NCI-H1092 (cell line): ENCODE data around the gene SEMA4F.
"Not testable (repeated sequence)": the region's sequence is repeated elsewhere in the genome, so short reads cannot be mapped to it uniquely, and the experiment has no call there.

Experiments
- DNase-seq: peaks from one replicate; lab custom pipeline; 2025; lab: John Stamatoyannopoulos, UW

The SEMA4F gene, protein sequence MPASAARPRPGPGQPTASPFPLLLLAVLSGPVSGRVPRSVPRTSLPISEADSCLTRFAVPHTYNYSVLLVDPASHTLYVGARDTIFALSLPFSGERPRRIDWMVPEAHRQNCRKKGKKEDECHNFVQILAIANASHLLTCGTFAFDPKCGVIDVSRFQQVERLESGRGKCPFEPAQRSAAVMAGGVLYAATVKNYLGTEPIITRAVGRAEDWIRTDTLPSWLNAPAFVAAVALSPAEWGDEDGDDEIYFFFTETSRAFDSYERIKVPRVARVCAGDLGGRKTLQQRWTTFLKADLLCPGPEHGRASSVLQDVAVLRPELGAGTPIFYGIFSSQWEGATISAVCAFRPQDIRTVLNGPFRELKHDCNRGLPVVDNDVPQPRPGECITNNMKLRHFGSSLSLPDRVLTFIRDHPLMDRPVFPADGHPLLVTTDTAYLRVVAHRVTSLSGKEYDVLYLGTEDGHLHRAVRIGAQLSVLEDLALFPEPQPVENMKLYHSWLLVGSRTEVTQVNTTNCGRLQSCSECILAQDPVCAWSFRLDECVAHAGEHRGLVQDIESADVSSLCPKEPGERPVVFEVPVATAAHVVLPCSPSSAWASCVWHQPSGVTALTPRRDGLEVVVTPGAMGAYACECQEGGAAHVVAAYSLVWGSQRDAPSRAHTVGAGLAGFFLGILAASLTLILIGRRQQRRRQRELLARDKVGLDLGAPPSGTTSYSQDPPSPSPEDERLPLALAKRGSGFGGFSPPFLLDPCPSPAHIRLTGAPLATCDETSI

DNA sequence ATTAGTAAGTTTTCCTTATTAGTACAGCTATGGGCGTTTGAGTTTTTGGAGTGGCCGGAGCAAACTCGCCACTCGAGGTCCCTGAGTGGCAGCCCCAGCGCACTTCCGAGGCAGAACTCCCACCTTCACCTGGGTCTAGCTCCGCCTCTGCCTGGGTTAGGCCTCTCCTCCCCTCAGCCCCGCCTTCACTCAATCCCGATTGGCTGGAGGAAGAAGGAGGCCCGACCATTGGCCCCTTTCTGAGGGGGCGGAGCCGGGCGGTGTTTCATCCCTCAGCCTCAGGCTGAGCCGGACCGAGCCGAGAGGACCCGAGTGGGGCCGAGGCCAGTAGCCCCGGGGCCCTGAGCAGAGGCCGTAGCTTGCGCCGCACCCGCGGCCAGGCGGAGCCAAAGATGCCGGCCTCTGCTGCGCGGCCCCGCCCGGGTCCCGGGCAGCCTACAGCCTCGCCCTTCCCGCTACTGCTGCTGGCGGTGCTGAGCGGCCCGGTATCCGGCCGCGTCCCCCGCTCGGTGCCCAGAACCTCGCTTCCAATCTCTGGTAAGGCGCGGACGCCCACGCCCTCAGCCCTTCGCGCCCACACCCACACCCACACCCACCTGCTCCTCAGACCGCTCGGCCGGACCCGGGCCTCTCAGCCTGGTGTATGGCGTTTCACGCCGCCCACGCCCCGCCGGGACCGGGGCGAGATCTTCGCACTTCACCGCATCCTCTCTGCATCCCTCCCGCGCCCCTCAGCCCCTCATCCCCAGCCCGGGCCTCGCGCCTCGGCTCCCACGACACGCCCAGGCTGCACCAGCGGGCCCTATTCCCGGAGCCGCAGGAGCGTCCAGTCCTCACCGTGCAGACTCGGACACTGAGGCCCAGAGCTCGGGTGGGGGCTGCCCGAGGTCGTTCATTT is at the start of gene SEMA4F:
Gene SEMA4F (plus strand): TSS at position 263 of the 898 bp plus-strand sequence. CDS start 130 bp downstream, at position 393.
- peak; percentile 96 for DNase-seq

DNA sequence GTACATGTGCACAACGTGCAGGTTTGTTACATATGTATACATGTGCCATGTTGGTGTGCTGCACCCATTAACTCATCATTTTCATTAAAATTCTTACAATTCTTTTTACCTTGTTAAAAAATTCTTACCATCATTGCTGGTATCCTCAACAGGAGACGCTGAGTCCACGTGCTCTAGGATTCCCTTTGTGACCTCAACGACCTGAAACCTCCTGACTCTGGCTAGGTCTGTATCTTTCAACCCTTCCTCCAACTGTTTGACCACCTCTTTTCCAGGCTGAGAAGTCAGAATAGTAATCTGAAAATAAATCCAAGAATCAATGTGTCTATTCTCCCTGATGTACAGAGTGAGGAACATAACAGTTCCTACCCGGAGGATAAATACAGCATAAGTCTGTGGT is 47.1 kb upstream of the SEMA4F start:
- DNase-seq: no peak

DNA sequence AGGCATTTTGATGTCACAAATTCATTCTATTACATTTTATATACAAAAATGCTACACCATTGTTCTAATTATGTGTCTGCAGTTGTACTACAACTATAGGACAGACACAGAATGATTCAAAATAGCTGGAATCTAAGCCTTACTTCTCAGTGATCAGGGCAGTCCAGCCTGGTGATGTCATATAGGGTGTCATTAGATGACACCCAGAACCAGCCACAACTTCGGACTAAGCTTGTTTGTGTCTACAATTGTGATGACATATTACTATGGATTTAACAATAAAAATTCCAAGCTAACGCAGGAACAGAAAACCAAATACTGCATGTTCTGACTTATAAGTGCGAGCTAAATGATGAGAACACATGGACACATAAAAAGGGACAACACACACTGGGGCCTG is 36.9 kb upstream of the SEMA4F start:
- DNase-seq: no peak

DNA sequence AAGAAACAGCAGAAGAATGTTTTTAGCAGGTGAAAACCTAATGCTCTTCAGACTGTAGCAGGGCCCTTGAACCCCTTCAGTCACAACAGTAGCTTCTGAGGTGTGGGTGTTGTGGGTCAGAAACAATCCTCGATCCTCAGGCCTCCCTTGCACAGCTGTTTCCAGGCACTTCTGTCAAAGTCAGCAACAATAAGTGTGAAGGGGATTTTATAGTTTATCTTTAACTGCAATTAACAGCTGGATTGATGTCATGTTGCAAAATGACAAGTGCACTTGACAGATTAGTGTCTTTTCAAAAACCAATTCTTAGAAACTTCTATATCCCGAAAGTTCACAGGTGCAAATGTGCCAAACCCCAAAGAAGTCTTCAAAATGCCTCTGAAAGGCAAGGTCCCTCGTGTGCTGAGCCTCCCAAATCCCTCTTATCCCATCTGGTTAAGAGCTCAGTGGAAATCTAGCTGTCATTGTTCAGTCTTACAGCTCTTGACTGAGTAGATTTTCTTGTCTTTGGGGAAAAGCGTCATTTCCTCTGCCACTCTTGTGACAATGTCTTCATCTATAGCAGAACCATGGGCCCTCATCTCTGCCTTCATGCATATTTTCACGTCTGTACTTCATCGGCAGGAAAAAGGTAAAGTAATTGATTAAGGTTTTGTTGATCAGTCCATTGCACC is 35.5 kb upstream of the SEMA4F start:
- no peak for DNase-seq

DNA sequence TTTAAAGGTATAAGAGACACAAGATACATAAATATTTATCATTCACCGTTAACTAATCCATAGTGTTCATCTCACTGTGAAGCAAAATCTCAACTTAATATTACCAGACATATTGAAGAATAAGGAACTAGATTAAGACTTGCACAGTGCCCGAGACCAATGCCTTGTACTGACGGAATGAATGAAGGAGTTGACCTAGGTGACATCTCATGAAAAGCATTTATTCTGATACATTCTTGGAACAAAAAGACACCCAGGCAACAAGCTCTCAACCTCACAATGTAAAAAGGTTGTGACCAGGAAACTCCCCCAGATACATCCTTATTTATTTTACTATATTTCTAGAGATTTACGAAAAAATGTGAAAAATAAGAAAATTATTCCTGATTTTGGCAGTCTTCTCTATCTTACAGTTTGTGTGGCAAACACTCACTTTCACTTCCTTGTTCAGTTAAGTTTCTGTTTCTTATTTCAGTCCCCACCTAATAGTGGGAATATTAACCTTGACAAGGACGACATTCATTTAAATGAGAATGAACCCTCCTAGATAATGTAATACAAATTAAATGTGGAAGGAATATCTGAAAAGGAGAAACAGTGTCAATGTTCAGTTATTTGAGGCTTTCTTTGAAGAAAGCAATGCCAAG is 34.3 kb upstream of the SEMA4F start:
- no peak for DNase-seq

DNA sequence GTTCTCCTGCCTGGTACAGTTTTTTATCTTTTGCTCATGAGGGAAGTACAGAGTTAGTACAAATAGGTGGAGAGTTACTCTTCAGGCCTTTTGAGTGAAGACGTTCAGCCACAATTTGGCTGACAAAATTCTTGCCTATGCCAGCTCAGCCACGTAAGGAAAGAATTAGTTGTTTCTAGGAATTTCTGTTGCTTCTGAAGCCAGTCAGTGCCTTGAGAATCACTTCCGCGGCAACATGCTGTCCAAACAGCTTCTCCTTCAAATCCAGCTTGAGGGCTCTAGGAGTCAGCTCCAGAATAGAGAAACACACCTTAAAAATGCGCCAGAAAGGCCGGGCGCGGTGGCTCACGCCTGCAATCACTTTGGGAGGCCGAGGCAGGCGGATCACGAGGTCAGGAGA is 33.4 kb upstream of the SEMA4F start:
- DNase-seq: no peak

DNA sequence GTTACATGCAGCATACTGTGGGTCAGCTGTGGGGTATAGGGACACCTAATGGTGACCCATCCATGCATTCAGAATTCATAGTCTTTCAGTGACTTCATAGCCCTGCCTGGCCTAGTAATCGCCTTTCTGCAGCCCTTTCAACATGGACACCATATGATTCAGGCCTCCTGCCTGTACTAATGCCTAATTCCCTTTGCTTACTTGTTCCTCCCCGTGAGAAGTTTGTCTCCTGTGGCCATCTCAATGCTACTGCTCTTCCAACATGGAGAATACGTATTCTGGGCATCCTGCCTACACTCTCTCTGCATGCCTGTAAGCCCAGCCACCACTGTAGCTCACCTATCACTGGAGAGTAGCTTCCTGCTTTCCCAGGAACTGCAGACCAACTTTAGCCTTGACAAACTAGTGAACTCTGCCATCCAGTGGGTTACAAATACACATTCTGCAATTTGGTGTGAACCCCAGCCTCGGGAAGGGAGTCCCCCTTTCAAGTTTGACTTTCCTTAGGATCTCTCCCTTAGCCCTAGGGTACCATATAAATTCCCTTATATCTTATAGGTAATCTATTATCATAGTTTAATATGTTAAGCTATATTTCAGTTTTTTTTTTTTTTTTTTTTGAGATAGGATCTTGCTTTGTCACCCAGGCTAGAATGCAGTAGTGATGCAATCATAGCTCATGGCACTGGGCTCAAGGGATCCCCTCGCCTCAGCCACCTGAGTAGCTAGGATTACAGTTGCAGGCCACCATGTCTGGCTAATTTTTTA is 28.2 kb upstream of the SEMA4F start:
- DNase-seq: no peak

DNA sequence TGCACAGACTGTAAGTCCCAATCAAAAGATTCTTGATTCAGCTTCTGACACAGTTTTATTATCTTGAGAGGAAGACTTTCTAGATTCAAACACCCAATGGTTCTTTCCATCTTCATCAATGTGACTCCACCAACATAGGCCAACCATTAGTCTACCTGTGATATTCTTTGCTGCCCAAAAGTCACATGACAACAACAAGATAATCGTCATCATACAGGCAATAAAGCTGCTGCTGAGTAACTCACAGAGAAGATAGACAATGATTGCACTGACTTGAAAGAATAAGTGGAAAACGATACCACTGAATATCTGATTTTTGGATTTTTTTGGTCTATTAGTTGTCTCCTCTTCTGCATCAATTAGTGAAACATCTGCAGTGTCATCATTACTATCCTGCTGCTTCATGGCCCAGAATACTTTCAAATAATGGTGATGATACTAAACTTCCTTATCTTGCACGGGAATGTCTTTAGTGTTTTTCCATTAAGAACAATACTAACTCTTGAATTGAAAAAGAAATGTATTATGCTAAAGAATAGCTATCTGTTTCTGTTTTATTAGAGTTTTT is 25.4 kb upstream of the SEMA4F start:
- DNase-seq: no peak

DNA sequence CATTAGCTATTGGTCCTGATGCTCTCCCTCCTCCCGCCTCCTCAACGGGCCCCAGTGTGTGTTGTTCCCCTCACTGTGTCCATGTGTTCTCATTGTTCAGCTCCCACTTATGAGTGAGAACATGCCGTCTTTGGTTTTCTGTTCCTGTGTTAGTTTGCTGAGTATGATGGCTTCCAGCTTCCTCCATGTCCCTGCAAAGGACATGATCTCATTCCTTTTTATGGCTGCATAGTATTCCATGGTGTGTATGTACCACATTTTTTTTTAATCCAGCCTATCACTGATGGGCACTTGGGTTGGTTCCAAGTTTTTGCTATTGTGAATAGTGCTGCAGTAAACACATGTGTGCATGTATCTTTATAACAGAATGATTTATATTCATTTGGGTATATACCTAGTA is 23.6 kb upstream of the SEMA4F start:
- DNase-seq: not testable (repeated sequence)

DNA sequence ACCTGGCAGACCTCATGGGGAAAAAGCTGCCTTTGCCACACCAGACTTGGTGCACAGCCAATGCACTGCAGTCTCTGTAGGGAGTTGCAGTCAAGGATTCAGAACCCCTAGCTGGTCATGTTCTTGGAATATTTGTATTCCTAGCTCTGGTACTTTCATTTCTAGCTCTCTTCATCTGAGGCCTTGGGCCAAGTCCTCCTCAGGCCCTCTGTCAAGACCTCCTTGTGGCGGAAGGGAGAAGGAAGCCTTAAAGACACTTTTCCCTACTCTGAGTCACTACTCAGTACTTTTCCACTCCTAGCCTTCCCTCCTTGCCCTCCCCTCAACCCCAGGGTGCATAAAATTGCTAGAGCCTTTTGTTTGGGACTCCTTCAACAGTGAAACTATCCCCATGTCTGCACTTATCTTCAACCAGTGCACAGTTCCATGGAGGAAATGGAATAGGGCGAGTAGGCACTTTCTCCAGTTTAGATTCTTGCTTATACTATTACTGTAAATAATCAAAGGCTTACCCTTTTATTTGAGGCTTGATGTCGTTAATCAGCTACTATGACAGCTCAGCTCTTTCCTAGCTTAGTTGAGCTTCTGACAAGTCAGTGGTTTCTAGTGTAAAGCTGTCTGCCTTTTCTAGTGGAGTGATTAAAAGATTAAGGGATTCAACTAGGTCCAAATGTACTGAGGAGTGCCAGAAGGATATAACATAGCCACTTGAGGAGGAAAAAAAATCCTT is 21.7 kb upstream of the SEMA4F start:
- no peak for DNase-seq

DNA sequence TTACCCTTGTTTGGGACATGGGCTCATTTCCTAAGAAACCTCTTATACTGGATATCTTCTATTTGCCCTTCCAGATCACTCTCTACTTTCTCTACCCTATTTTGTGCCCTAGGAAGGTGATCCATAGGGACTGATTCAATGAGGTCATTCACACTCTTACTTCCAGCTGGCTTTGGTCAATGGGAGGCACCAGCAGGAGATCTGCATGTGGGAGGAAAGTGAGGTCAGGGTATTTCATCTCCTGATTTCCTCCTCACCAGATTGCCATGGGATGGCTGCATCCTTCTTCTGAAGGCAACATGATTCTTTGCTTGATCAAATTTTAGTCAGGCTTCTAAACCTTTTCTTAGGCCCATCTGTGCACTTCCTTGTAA is 21.1 kb upstream of the SEMA4F start:
- DNase-seq: no peak

DNA sequence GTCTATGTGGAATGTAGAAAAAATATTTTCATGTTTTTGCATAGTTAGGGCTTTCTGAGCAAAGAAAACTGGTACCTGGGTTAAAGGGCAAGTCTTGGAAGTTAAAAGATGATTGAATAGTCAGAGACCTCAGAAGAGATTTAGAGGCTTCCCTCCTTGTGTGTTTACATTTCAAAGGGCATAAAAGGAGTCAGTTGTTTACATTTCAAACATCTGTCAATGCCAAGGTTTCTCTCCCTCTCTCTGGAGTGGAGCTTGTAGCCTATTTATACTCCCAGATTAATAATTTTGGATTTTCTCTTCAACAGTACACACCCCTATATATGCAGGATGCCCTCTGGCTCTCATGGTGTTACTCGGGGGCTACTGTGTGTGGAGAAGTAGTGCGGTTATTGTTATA is 14.5 kb upstream of the SEMA4F start:
- DNase-seq: no peak

DNA sequence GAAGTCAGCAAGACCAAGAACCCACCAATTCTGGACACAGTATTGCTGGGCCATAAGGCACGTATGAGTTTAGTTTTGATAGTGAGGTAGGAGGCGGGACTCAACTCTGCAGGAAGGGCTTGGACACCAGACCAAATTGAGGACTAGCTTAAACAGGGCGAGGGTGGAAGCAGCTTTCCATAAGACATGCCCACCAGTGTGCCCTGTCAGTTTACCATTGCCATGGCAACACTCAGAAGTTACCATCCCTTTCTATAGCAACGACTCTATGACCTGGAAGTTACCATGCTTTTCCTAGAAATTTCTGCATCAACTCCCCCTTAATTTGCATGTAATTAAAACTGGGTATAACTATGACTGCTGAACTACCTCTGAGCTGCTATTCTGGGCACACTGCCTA is 8.7 kb upstream of the SEMA4F start:
- no peak for DNase-seq

DNA sequence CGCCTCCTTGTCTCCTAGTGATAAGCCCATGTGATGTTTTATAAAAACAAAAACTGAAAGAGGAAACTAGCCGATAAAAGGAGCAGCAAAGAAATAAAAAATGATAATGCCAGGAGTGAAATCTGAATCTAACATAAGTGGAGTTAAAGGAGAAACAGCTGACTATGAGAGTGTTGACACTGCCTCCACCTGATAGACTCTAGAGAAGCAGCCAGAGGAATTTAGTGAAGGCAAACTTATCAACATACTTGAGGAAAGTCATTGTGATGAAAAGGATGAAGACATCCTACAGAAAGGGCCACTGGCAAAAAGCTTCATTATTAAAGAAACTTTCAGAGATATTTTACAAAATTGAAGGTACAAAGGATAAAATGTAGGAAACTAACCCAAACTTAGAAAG is 7.8 kb upstream of the SEMA4F start:
- DNase-seq: no peak

DNA sequence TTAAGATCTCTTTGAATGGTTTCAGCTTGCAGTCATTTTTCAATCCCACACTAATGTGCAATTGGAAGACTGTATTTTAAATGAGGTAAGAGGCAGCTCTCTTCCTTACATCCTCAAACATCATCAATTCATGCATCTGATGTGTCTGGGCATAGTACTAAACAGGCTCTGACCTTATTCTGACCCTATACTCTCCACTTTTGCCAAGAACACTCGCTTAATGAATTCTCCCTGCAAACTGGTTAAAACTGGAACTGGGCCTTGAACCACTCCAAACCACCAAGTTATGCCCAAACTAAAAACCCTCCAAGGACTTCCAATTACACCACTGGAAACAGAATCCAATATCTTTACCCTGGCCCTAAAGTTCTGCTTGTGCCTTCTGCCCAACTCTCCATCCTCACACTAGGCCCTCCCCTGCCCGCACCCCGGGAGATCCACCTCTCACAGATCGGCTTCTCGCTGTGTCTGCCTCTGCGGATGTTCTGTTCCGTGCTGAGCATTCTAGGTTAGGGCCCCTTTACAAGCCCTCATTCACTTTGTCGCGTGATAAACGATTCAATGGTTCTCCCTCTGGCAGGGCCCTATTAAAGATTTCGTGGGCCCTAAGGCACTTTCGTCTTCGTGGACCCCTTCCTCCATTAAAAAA is 7.1 kb upstream of the SEMA4F start:
- no peak for DNase-seq

DNA sequence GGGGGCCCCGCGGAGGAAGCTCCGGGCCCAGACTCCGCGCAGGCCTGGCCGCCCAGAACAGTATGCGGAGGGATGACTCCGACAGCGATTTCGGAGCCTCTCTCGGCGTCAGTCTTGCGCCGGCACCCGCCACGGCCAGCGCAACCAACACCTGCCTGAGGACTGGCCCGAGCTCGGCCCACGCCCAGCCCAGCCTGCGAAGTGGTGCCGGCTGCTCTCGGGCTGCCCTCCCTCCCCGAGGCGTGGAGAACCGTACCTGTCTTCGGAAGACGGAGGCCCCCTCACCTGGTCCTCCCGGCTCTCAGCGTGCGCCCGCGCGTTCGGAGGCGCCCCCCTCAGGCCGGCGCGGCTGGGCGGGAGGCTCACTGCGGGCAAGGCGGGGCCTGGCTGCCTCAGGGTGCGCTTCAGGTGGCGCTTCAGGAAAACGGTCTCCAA is 6.0 kb upstream of the SEMA4F start, which contains the start of gene M1AP:
Gene M1AP (minus strand): TSS at position 322 of the 435 bp plus-strand sequence. CDS start 8,055 bp downstream, outside the sequence.
- no peak for DNase-seq

DNA sequence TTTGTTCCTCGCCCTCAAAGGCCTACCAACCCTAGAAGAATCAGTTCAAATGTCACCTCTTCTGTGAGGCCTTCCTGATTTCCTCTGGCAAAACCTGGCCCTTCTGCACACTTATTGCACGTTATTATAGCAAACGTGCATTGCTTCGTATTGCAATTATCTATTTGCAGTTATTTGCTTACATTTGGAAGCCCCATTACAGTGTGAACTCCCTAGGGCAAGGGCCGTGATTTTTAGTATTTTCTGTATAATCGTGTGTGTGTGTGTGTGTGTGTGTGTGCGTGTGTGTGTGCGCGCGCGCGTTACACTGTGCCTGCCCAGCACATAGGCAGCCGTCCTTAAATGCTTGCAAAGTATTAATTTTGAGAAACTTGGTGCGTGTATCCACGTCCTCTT is 460 bp upstream of the SEMA4F start:
- no peak for DNase-seq

DNA sequence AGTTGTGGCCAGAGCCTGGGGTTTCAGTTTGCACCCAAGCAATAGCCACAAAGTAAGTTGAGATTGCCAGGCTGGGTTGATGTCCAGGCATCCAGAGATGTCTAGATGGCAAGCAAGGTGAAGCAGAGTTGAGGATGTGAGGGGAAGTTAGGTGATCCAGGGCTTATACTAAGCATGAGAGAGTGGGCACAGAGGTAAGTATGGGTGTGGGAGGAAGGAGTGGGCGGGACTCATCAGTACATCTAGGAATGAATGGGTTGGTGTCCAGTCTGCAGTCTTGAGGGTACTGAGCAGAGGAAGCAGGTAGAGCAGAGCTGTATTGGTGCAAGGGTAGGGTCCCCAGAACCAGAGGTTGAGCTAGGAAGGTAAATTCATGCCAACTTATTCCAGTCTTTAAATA is 1.5 kb downstream of the SEMA4F start:
- DNase-seq: no peak

DNA sequence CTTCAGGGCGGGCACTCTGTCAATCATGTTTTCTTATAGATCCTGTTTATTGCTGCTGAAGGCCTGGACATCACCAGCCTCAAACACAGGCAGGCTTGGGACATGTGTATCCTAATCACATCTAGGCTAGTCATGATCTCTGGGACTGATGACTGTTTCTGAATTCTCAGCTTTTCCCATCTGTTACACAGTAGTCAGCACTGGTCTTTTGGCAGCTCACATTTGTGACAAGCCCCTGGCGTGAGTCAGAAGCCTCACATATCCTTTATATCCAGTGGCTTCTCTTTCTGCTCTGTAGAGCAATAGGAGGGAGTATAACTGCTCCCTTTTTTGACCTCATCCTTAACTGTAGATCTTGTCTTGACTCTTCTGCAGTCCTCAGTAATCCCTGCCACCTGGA is 4.5 kb downstream of the SEMA4F start:
- DNase-seq: no peak
